GM21526 (cell line): Measurements from ENCODE around the gene CERS6.
"Not testable (repeated sequence)": the region's sequence is repeated elsewhere in the genome, so short reads cannot be mapped to it uniquely, and the experiment has no call there.

Experiments
- ATAC-seq: cut with Tn5 transposase; IDR thresholded peaks from one replicate; pipeline ENCODE4 v1.9.1; 2021; ENCODE audit warnings: moderate library complexity; ENCODE audit not compliant: unreplicated experiment, low FRiP score

CERS6 gene

DNA sequence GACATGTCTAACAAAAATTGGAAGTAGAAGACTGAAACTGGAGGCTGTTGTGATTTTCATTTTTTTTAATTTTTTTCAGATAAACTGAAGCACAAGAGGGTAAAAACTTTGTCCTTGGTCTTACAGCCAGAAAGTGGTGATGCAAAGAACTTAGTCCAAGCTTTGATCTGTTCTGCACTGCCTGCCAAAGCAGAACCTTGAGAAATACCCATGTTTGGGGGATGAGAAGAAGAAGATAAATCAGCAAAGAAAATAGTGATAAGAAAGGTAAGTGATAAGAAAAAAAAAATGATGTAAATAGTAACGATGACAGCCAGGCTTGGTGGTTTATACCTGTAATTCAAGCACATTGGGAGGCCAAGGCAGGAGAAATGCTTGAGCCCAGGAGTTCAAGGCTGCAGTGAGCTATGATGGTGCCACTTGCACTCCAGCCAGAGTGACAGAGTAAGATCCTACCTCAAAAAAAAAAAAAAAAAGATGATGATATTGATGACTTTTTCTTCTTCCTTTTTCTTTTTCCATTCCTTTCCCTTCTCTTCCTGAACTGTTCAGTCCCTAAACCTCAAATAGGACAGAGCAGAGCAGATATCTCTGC is 331.8 kb downstream of the CERS6 start:
- no peak for ATAC-seq

GRCh38 chr2:168789776-168790175 is 333.7 kb downstream of the CERS6 start:
- ATAC-seq: no peak

- ATAC-seq: no peak
These were observed 334.3 kb downstream of the CERS6 start for GRCh38 chr2:168790226-168790902.

DNA sequence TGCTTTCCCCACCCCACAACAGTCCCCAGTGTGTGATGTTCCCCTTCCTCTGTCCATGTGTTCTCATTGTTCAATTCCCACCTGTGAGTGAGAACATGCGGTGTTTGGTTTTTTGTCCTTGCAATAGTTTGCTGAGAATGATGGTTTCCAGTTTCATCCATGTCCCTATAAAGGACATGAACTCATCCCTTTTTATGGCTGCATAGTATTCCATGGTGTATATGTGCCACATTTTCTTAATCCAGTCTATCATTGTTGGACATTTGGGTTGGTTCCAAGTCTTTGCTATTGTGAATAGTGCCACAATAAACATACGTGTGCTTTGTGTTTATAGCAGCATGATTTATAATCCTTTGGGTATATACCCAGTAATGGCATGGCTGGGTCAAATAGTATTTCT is 335.1 kb downstream of the CERS6 start:
- not testable (repeated sequence) for ATAC-seq

- ATAC-seq: no peak
These were observed 337.5 kb downstream of the CERS6 start for GRCh38 chr2:168793596-168793995.

GRCh38 chr2:168794968-168795367 is 338.9 kb downstream of the CERS6 start:
- no peak for ATAC-seq

GRCh38 chr2:168796090-168796577 is 340.1 kb downstream of the CERS6 start:
- no peak for ATAC-seq

DNA sequence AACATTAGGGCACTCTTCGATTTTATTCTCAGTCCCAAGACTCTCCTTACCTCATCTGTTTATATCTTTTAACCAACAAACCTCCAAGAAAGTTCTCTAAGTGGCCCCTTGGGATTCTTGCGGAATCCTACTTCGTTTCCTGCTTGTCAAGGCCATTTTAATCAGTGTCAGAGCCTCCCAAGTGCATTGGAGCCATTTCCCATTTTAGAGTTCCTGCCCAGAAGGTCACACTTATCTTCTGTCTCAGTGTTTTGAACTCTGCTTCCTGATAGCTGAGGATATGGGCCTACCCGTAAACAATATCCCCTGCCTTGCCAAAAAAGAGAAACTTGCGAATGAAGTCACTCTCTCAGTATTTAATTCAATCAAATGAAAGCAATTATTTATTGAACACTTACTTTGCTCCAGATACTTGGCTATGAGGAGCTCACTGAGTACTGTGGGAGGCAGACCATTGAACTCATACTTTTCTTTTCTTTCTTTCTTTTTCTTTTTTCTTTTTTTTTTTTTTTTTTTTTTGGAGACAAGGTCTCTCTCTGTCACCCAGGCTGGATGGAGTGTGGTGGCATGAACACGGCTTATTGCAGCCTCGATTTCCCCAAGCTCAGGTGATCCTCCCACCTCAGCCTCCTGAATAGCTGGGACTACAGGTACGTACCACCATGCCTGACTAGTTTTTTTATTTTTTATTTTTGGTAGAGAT is 340.7 kb downstream of the CERS6 start:
- no peak for ATAC-seq

- ATAC-seq: no peak
These were observed 341.2 kb downstream of the CERS6 start for GRCh38 chr2:168797286-168797655.

DNA sequence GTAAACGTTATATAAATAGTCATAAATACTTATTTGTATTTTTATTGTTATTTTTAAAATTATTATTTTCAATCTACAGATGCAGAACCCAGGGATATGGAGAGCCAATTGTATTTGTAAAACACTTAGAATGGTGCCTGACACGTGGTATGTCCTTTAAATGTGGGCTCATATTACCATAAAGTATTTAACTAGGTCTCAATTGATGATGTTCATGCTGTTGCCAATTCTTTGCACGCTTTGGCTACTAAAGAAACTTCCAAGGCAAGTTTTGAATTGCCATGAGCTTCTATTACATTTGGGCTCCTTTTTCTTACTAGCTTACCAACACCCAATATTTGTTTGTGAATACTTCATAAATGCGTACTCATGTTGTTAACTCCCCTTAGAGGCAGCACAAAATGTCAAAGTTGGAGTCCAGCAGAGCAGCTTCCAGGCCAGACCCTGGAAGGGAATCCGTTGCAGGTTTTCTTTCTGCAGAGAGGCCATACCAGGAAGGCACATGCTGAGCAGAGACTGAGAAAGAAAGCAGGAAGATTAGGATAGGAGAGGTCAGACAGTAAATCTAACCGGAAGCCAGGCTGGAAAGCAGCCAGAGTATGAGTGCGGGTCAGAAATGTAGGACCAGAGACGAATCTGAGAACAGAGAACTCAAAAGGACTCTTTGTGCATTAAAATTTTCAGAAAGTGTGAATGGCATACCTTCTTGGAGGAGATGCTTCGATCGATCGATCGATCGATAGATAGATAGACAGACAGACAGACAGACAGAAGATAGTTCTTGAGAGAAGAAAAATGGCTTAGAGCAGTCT is 342.2 kb downstream of the CERS6 start:
- ATAC-seq: no peak

- ATAC-seq: no peak
These were observed 342.9 kb downstream of the CERS6 start for GRCh38 chr2:168798888-168799410.

DNA sequence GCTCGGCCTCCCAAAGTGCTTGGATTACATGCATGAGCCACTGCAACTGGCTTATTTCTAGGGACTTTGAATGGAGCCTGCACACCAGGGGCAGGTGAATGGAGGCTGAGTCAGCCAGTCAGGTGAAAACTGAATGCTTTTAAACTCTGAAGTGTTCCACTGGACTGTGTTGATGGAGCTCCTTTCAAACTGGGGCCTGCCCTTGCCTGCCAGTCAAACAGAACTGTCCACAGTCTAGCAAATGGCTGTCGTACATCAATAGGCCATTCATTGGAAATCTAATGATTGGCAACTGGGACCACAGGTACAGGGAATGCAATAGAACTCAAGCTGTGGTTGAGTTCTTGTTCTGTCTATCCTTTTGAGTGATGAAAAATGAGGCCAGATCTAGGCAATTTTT is 345.4 kb downstream of the CERS6 start:
- no peak for ATAC-seq

- ATAC-seq: no peak
These were observed 346.1 kb downstream of the CERS6 start, which contains the start of gene NOSTRIN for GRCh38 chr2:168801961-168802858. Gene NOSTRIN, plus strand, starts transcription at chr2:168802637. Its CDS starts 10 bp downstream, at chr2:168802647.

GRCh38 chr2:168802859-168803725 is 347.0 kb downstream of the CERS6 start:
- no peak for ATAC-seq

GRCh38 chr2:168804214-168804613 is 348.1 kb downstream of the CERS6 start:
- ATAC-seq: no peak

DNA sequence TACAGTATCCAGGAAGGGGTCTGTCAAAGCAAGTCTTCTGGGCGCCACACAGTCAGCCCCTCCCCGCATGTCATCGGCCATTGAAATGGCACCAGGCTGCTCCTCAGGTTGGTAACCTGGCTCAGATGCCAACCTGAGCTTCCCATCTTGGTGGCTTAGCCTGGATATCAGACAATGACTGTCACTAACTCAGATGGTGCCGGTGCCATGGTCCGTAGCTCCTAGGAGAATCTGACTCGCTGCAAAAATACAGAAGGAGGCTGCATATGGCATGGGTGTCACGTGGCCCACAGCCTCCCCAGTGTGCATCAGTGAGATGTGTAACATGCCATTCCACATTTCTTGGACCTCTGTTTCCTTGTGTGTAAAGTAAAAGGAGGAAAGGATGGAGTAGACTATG is 349.5 kb downstream of the CERS6 start:
- no peak for ATAC-seq

DNA sequence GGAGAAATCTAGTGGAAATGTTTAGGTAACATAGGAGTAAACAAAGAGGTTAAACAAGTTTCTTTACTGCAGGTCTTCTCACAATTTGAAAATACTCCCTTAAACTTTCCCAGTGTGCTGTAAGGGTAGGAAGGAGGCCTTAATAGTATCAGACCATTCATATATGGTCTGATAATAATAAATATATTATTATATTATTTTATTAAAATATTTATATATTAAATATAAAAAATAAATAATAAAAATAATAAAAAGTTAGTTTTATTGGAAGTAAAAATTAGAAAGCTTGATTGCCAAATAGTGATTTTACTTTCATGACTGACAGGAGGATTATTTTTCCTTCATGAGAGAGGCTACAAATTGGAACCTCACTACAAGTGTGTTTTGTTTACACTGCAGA is 353.5 kb downstream of the CERS6 start:
- no peak for ATAC-seq

DNA sequence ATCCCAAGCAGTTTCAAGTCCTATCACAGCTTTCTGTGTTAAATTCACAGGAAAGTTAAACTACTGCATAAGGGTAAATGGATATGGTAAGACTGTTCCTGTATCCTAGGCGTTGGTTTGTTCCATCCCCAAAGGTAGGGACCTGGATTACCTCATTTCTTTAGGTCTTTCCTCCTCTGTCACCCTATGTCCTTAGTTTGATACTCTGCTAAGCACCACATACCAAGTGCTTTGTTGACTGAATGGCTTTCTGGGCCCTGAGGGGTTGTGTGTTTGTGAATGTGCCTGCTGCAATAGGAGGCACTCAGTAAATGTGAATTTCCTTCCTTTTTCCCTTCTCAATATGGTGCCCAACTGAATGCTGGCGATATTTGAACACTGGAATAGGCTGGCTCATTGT is 354.2 kb downstream of the CERS6 start:
- ATAC-seq: no peak

DNA sequence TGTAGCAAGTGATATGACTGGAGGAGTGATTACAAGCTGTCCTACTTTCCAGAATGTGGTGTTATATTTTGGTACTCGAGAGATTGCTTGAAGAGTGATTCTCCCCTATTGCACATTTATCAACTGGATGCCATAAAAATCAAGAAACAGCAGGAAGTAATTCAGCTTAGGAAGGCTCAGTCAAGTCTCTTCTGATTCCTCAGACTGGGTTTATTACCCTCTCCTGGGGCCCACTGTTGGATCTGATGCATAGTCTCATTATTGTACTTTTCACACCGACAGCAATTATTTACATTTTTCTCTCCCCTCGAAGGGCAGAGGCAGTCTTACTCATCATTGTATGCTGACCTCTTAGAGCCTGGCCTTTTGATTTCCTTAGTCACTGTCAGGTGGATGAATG is 355.6 kb downstream of the CERS6 start:
- no peak for ATAC-seq
